Glutamatergic neuron (in vitro differentiated cells): ENCODE data around the gene ARMC5. TPM values are rescaled to one million over a fixed set of nuclear protein-coding genes. Genes with fewer than 3 reads are reported as not detected.

ENCODE experiments used
- DNase-seq: peaks from one replicate; pipeline ENCODE4 v3.0.0; 2022
- H3K27ac Mint-ChIP-seq: one replicate; pipeline ENCODE4 v1.8.0; 2020; ENCODE audit warnings: mild to moderate bottlenecking, mixed read lengths, inconsistent platforms; ENCODE audit not compliant: unreplicated experiment
- H3K27me3 Mint-ChIP-seq: one replicate; pipeline ENCODE4 v1.8.0; 2020; ENCODE audit warnings: mild to moderate bottlenecking, moderate library complexity, mixed read lengths, inconsistent platforms; ENCODE audit not compliant: unreplicated experiment
- H3K36me3 Mint-ChIP-seq: one replicate; pipeline ENCODE4 v1.8.0; 2020; ENCODE audit warnings: mild to moderate bottlenecking, mixed read lengths, inconsistent platforms; ENCODE audit not compliant: unreplicated experiment
- H3K4me1 Mint-ChIP-seq: one replicate; pipeline ENCODE4 v1.8.0; 2020; ENCODE audit warnings: mild to moderate bottlenecking, low read depth, mixed read lengths, inconsistent platforms; ENCODE audit not compliant: unreplicated experiment
- H3K4me3 Mint-ChIP-seq: one replicate; pipeline ENCODE4 v1.8.0; 2020; ENCODE audit warnings: mild to moderate bottlenecking, mixed read lengths, inconsistent platforms; ENCODE audit not compliant: unreplicated experiment
- H3K9me3 Mint-ChIP-seq: one replicate; pipeline ENCODE4 v1.8.0; 2020; ENCODE audit warnings: mild to moderate bottlenecking, moderate library complexity, mixed read lengths, inconsistent platforms; ENCODE audit not compliant: unreplicated experiment
- CTCF ChIP-seq: fragments of 200-600 bp; sonication (generic); IDR thresholded peaks from one replicate; pipeline ENCODE4 v1.5.0; 2021; ENCODE audit not compliant: partially characterized antibody, unreplicated experiment
- total RNA-seq: library from RNA; stranded (reverse); fragmentation: NEBNext Ultra II Directional; extraction: Animal tissue kit (Norgen Biotek cat#: 25700); gene quantifications from one replicate; pipeline ENCODE4 v1.2.1, GENCODE V29; 2021; ENCODE audit not compliant: unreplicated experiment

Gene ARMC5
- total RNA-seq, 1 donor from 2014 or later: 15.8 TPM

DNA sequence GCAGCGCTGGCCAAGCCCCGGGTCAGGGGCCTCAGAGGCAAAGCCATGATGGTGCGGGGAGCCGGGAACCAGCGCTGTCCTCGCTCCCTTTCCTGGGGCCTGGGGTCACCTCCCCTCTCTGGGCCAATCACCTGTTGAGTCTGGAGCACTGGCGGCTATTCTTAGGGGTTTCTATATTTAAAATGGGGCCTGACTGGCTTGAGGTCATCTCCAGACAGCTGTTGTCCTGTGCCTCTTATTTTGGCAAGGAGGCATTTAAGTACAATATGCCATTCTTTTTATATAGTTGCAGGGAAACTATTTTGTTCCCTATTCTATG is 31.1 kb upstream of the ARMC5 start, which contains the start of gene COX6A2:
Gene COX6A2, minus strand, starts transcription at position 82 of the 319 bp plus-strand sequence. Its CDS starts 35 bp downstream, at position 47.
- no peak for TF ChIP-seq CTCF
- Mint-ChIP-seq H3K27me3 (peaks cover 12% of the 10 kb centered on the region), H3K9me3 (peaks cover 8% of the 10 kb centered on the region), H3K27ac (no peak within 1 kb of the TSS), H3K36me3 (no peaks in the 10 kb centered on the region), H3K4me1 (no peaks in the 10 kb centered on the region), H3K4me3 (no peak within 1 kb of the TSS)
- DNase-seq: no peak

GRCh38 chr16:31428638-31429247 is 30.6 kb upstream of the ARMC5 start:
- peaks cover 10% of the 10 kb centered on the region for H3K27me3 Mint-ChIP-seq
- H3K36me3 Mint-ChIP-seq: no peaks in the 10 kb centered on the region
- DNase-seq: no peak
- peaks cover 8% of the 10 kb centered on the region for H3K9me3 Mint-ChIP-seq
- no peak for TF ChIP-seq CTCF
- no peak overlapping the region for H3K4me3 Mint-ChIP-seq
- H3K27ac Mint-ChIP-seq: no peak overlapping the region
- no peaks in the 10 kb centered on the region for H3K4me1 Mint-ChIP-seq

- peaks cover 8% of the 10 kb centered on the region for H3K9me3 Mint-ChIP-seq
- H3K4me3 Mint-ChIP-seq: no peak overlapping the region
- H3K27me3 Mint-ChIP-seq: peaks cover 10% of the 10 kb centered on the region
- DNase-seq: no peak
- H3K4me1 Mint-ChIP-seq: no peaks in the 10 kb centered on the region
- no peak overlapping the region for H3K27ac Mint-ChIP-seq
- TF ChIP-seq CTCF: no peak
- no peaks in the 10 kb centered on the region for H3K36me3 Mint-ChIP-seq
These were observed 30.0 kb upstream of the ARMC5 start for GRCh38 chr16:31429314-31429713.

- no peak for DNase-seq
- Mint-ChIP-seq H3K4me3 (no peak overlapping the region), H3K27me3 (peaks cover 9% of the 10 kb centered on the region), H3K27ac (no peak overlapping the region), H3K9me3 (peaks cover 8% of the 10 kb centered on the region), H3K36me3 (no peaks in the 10 kb centered on the region), H3K4me1 (no peaks in the 10 kb centered on the region)
- no peak for TF ChIP-seq CTCF
These were observed 29.5 kb upstream of the ARMC5 start for GRCh38 chr16:31429796-31430195.

DNA sequence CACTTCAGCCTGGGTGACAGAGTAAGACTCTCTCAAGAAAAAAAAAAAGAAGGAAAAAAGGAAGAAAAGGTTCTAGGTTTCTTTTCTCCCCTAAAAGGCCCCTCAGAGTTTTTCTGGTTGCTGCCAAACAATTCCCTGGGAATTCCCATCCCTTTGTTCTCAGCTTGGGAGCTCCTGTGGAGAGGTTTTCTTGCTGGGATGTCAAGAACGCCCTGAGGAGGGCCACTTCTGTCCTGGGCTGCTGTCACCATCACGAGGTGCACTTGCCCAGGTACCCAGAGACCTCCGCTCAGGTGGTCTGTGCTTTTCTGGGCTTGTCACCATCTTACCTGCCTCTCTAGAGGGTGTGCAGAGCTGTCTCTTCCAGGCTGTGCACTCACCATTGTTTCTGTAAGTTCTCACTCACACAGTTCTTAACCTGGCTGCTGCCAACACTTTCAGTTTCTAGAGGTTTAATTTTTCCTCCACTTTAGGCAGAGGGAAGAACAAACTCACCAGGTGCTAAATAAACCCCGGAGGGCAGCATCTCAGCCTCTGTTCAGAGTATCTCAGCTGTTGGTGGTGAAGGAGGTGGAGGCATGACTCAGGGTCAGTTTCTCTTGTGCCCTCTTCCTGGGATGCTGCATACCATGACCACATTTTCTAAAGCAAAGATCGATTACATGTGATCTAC is 28.8 kb upstream of the ARMC5 start:
- peaks cover 5% of the 10 kb centered on the region for H3K9me3 Mint-ChIP-seq
- no peak overlapping the region for H3K27ac Mint-ChIP-seq
- TF ChIP-seq CTCF: no peak
- H3K27me3 Mint-ChIP-seq: peaks cover 7% of the 10 kb centered on the region
- H3K4me1 Mint-ChIP-seq: no peaks in the 10 kb centered on the region
- no peak overlapping the region for H3K4me3 Mint-ChIP-seq
- H3K36me3 Mint-ChIP-seq: no peaks in the 10 kb centered on the region
- DNase-seq: no peak
